DMS153 treated with DMSO at 0.1 percent for 48 hours (cell line): Measurements from ENCODE around the gene SHISAL1.

Experiments
- DNase-seq: peaks from one replicate; lab custom pipeline; 2025; ENCODE audit not compliant: unreplicated experiment; lab: John Stamatoyannopoulos, UW

SHISAL1 gene

DNA sequence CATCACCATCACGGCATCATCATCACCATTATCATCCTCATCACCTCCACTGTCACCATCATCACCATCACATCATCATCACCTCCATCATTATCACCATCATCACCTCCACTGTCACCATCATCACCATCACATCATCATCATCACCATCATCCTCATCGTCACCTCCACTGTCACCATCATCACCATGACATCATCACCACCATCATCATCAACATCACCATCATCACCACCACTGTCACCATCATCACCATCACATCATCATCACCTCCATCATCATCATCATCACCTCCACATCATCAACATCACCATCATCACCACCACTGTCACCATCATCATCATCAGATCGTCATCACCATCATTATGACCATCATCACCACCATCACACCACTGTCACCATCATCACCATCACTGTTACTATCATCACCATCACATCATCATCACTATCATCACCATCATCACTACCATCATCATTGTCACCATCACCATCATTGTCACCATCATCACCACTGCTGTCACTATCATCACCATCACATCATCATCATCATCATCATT is 99.2 kb downstream of the SHISAL1 start:
- no peak for DNase-seq

GRCh38 chr22:44212936-44213335 is 99.8 kb downstream of the SHISAL1 start:
- no peak for DNase-seq

GRCh38 chr22:44211946-44212930 is 100.5 kb downstream of the SHISAL1 start:
- DNase-seq = no peak

DNA sequence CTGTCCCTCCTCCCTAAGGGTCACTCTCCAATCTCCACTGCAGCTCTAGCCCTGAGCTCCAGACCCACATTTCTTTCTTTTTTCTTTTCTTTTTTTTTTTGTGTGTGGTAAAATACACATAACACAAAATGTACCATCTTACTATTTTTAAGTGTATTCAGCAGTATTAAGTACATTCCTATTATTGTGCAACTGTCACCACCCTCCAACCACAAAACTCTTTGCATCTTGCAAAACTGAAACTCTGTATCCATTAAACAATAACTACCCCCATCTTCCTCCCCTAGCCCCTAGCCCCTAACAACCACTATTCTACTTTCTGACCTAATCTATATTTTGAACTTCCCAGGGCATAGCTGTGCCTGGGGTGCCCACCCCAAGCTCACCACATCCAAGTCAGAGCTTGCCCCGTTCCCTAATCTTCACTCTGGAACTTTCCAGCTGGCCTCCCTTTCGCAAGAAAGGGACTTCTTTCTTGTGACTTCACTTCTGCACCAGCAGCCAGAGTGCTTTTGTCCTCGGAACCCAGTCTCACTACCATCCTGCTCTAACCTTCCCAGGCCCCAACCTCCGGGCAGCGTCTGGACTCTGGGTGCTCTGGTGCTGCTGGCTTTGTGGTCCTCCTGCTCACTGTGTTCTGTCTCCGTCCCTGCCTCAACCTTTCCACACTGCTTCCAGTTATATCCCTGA is 101.3 kb downstream of the SHISAL1 start:
- DNase-seq = no peak

- no peak for DNase-seq
These were observed 102.0 kb downstream of the SHISAL1 start for GRCh38 chr22:44210722-44211121.

DNA sequence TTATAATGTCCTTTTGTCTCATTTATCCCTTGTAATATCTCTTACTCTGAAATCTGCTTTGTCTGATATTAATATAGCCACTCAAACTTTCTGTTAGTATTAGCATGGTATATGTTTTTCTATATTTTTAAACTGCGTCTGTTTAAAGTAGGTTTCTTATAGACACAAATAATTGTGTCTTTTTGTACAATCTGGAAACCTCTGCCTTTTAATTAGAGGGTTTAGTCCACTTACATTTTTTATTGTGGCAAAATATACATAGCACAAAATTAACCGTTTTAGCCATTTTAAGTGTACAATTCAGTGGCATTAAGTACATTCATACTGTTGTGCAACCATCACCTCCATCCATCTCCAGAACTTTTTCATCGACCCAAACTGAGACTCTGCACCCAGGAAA is 103.4 kb downstream of the SHISAL1 start:
- DNase-seq = no peak

GRCh38 chr22:44207981-44208317 is 104.8 kb downstream of the SHISAL1 start:
- no peak for DNase-seq

GRCh38 chr22:44207173-44207980 is 105.4 kb downstream of the SHISAL1 start:
- no peak for DNase-seq

DNA sequence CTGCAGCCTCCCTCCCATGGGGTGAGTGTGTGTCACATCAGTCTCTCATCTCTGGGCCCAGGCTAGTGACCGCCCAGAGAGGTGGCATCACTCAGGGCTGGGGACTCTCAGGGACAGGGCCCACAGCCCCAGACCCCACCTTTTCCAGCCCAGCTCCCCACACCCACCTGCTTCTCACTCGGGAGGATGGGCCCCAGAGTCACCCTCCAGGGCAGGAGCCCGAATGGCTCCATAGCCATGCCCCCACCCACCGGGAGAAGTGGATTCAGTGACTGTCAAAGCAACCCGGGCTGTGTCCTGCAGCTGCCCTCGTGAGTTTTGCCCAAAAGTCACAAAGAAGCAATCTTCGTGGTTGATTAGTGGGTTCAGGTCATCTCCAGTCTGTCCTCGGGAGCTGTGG is 106.1 kb downstream of the SHISAL1 start:
- DNase-seq = no peak

- DNase-seq = no peak
These were observed 106.5 kb downstream of the SHISAL1 start for GRCh38 chr22:44206330-44206645.

GRCh38 chr22:44205516-44206329 is 107.0 kb downstream of the SHISAL1 start:
- no peak for DNase-seq

GRCh38 chr22:44204739-44205515 is 107.8 kb downstream of the SHISAL1 start:
- DNase-seq = no peak

- no peak for DNase-seq
These were observed 109.5 kb downstream of the SHISAL1 start for GRCh38 chr22:44203203-44203602.

DNA sequence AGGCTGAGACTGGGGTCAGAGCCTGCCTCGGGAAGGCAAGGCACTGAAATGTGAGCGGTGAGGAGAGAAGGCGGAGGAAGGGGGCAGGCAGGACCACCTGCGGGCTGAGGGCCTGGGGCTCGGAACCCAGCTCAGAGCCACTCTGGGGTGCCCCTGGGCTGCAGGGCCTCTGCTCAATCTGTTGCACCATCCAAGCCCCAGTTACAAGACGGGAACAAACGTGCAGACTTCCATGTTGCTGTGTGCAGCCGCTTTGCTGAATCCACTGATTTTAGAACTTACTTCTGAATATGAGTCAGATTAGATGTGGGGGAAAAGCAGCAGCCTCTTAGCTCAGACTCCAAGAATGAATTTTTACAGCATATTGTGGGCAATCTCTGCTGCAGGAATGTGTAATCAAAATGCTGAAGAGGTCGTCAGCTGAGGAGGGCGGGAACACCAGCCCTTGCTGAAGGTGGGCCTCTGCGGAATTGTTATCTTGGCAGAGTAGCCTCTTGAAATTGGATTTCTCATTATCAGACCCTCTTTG is 110.4 kb downstream of the SHISAL1 start:
- no peak for DNase-seq

GRCh38 chr22:44201665-44202064 is 111.1 kb downstream of the SHISAL1 start:
- no peak for DNase-seq

DNA sequence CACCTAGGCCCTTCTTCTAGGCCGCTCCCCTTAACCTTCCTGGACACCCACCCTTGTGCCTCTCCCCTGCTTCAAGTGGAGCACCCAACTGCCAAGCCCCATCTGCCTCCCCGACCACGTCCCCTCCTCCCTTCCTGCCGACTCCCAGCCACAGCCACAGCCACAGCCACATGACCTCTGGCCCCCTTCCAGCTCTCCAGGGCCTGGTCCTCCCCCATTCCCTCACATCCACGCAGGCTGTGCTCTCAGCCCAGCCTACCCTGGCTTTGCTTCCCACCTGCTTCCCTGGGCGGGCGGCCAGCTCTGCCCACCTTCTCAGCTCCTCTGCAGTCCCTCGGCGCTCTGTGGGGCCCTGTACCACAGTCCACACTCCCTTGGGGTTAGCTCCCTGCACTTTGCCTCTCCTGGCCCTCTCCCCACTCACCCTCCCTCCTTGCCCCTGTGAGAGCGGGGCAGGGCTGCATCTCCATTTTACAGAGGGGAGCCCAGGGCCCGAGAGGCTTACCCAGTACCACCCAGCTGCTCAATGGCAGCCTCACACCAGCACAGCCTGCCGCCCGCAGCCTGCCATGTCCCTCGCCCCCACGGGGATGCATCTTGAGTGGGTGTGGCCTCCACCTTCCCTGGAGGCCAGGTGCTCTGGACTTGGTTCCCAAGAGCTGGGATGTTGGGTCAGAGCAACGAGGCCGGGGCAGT is 111.7 kb downstream of the SHISAL1 start:
- no peak for DNase-seq

DNA sequence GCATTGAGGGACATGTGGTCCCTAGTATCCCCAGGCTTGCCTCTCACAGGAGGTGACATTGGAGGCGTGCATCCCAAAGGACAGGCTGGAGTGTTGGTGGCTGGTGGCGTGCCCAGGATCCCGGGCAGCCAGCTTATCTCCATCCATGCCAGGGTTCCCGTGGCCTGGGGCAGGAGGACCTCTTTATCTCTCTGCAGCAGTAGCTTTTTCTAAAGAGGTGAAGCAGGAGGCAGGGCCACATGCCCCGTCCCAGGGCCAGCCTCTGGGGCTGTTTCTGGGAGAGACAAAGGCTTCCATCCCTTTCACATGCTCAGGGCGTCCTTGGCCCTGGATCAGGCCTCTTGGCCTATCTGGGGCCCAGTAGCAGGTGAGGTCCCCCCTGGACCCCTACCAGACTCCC is 112.3 kb downstream of the SHISAL1 start:
- no peak for DNase-seq

DNA sequence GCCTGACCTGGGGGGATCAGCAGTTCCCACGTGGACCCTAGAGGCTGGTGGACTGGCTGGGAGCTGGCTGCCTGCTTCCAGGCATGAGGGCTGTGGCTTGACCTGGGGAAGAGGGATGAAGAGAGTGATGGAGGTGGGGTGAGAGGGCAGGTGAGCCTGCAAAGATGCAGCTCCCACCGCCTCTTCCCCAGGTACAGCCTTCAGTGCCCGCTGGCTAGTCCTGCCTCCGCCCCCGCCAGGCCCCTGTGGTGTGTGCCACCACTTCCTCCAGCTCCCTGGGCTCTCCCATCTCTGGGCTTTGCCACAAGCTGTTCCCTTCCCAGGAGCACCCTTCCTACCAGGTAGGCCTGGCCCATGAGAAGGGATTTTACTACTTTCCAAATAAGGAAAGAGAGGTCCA is 112.9 kb downstream of the SHISAL1 start:
- DNase-seq = no peak

GRCh38 chr22:44199164-44199563 is 113.6 kb downstream of the SHISAL1 start:
- DNase-seq = no peak
